ENCODE data around the gene BMP6. TPM values are rescaled to one million over a fixed set of nuclear protein-coding genes. Genes with fewer than 3 reads are reported as not detected.

The BMP6 gene
- polyA plus RNA-seq, 1 donor (not counting 4 experiments of a cell fraction or from before 2014, with no cell fraction given), result 0.05 TPM

DNA sequence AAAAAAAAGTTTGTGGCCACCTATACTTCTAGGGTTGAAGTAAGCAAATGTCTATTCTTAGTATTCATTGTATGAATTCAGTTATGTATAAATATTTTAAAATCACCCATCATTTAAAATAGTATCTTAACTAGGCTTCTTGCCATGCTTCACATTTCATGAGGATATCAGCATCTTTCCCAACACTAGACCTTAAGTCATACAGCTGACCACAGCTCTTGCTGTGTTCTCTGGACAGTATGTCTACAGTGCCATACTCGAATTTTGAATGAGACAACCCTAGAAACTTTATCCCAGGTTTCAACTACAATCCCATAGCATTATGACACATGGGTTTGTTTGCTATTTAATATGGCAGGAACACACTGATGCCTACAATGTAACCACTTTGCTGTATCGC, 179.5 kb downstream of the BMP6 start:
- Histone ChIP-seq H2AFZ (ENCODE audit: control insufficient read depth, low read length) (no peak overlapping the region), H3K4me1 (ENCODE audit: control insufficient read depth, extremely low read depth, insufficient read depth, low read length) (no peaks in the 10 kb centered on the region), H3K9me3 (ENCODE audit: control insufficient read depth, low read depth, low read length) (no peaks in the 10 kb centered on the region), H3K79me2 (ENCODE audit: control insufficient read depth, insufficient read depth, low read length) (peaks cover 47% of the 10 kb centered on the region), H3K27ac (ENCODE audit: control insufficient read depth, insufficient read depth, low read length) (no peak overlapping the region), H3K9me1 (ENCODE audit: control insufficient read depth, extremely low read depth, insufficient read depth, low read length) (no peaks in the 10 kb centered on the region), H3K9ac (ENCODE audit: control insufficient read depth, extremely low read depth, insufficient read depth, low read length) (no peak overlapping the region), H3K36me3 (ENCODE audit: control insufficient read depth in 2 of 2, extremely low read depth in 1 of 2, insufficient read depth in 2 of 2, low read length in 2 of 2) (peaks cover 13 to 33% of the 10 kb centered on the region in 2 experiments), H3K4me3 (ENCODE audit: control insufficient read depth in 2 of 3, extremely low read depth in 1 of 3, insufficient read depth in 2 of 3, low read depth in 1 of 3, low read length in 3 of 3) (no peak overlapping the region), H3K27me3 (ENCODE audit: control insufficient read depth, extremely low read depth, insufficient read depth, low read length) (no peaks in the 10 kb centered on the region), H3K4me2 (ENCODE audit: control insufficient read depth, extremely low read depth, insufficient read depth, low read depth, low read length) (no peak overlapping the region), H4K20me1 (ENCODE audit: control insufficient read depth, extremely low read depth, insufficient read depth, low read length) (no peaks in the 10 kb centered on the region)
- dilution Hi-C loops (cut with MboI; ENCODE audit: extremely low pct_ligation_motif_present, low sequenced_read_pairs), result no loop called here
- no peak for FAIRE-seq
- DNase-seq (ENCODE audit: low read depth, low spot score), result no peak
- no peak for TF ChIP-seq CTCF (optimal IDR thresholded peaks at IDR 0.05 in 1 of 3, IDR thresholded peaks at IDR 0.05 in 1 of 3, conservative IDR thresholded peaks at IDR 0.05 in 1 of 3; ENCODE audit: extremely low read depth in 1 of 3, insufficient read depth in 2 of 3, low read length in 3 of 3)
- TF ChIP-seq EZH2 (IDR thresholded peaks at IDR 0.05; ENCODE audit: low read length), result no peak

DNA sequence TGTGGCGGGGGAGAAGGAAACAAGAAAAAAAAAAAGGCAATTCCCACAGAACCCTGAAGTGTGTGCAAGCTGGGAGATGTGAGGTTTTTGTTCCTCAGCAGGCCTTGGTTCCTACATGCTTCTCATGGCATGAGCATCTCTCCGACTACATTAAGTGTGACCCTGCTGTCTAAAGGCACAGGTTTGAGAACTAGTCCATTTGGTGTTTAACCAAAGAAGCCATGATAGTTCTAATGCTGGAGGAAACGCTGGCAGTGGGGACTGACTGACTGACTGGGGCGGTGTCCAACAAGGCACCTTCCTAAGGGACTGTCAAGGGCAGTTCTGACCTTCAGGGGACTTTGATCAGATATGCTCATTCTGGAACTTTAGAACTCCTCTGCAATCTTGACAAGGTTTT, 180.8 kb downstream of the BMP6 start:
- H3K27ac ChIP-seq (ENCODE audit: control insufficient read depth, insufficient read depth, low read length), result no peak overlapping the region
- no peaks in the 10 kb centered on the region for H4K20me1 ChIP-seq (ENCODE audit: control insufficient read depth, extremely low read depth, insufficient read depth, low read length)
- H3K27me3 ChIP-seq (ENCODE audit: control insufficient read depth, extremely low read depth, insufficient read depth, low read length), result no peaks in the 10 kb centered on the region
- no peak overlapping the region for H3K4me2 ChIP-seq (ENCODE audit: control insufficient read depth, extremely low read depth, insufficient read depth, low read depth, low read length)
- no peaks in the 10 kb centered on the region for H3K9me1 ChIP-seq (ENCODE audit: control insufficient read depth, extremely low read depth, insufficient read depth, low read length)
- DNase-seq (ENCODE audit: low read depth, low spot score) (no peak), FAIRE-seq (no peak)
- peaks cover 8 to 22% of the 10 kb centered on the region in 2 experiments for H3K36me3 ChIP-seq (ENCODE audit: control insufficient read depth in 2 of 2, extremely low read depth in 1 of 2, insufficient read depth in 2 of 2, low read length in 2 of 2)
- no peaks in the 10 kb centered on the region for H3K9me3 ChIP-seq (ENCODE audit: control insufficient read depth, low read depth, low read length)
- no peak for TF ChIP-seq EZH2 (IDR thresholded peaks at IDR 0.05; ENCODE audit: low read length)
- no peak for TF ChIP-seq CTCF (optimal IDR thresholded peaks at IDR 0.05 in 1 of 3, IDR thresholded peaks at IDR 0.05 in 1 of 3, conservative IDR thresholded peaks at IDR 0.05 in 1 of 3; ENCODE audit: extremely low read depth in 1 of 3, insufficient read depth in 2 of 3, low read length in 3 of 3)
- dilution Hi-C loops (cut with MboI; ENCODE audit: extremely low pct_ligation_motif_present, low sequenced_read_pairs), result no loop called here
- H3K4me1 ChIP-seq (ENCODE audit: control insufficient read depth, extremely low read depth, insufficient read depth, low read length), result peaks cover 9% of the 10 kb centered on the region
- no peak overlapping the region for H3K9ac ChIP-seq (ENCODE audit: control insufficient read depth, extremely low read depth, insufficient read depth, low read length)
- H3K4me3 ChIP-seq (ENCODE audit: control insufficient read depth in 2 of 3, extremely low read depth in 1 of 3, insufficient read depth in 2 of 3, low read depth in 1 of 3, low read length in 3 of 3), result no peak overlapping the region
- H2AFZ ChIP-seq (ENCODE audit: control insufficient read depth, low read length), result no peak overlapping the region
- H3K79me2 ChIP-seq (ENCODE audit: control insufficient read depth, insufficient read depth, low read length), result peaks cover 45% of the 10 kb centered on the region

Measured in keratinocyte (primary cell).